Ramos (cell line): Measurements from ENCODE around the gene MED12L.

Source experiments
- in situ Hi-C: fragments of 300-500 bp; cut with MboI; formaldehyde crosslinking; loops from one replicate; pipeline ENCODE4 v1.14.3; 2022; ENCODE audit warnings: low sequenced_read_pairs; ENCODE audit not compliant: unreplicated experiment

The MED12L gene

DNA sequence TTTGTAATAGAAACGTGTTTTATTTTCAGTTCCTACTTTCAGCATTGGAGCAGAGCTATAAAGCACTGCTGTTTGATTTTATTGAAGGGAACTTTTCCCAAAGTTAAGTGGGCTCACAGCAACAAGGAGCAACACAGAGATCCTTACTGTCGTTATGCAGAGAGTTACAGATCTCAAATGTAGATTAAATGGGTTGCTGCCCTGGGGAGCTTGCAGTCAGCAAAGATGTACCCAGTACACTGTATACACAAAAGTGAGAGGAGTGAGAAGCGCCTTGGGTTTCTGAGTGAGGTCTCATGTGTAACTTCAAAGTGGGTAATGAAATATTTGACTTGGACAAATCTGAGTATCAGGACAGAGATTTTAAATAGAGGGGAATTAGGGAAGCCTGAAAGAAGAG is 47.7 kb downstream of the MED12L start:
- in situ Hi-C loops: no loop called here

DNA sequence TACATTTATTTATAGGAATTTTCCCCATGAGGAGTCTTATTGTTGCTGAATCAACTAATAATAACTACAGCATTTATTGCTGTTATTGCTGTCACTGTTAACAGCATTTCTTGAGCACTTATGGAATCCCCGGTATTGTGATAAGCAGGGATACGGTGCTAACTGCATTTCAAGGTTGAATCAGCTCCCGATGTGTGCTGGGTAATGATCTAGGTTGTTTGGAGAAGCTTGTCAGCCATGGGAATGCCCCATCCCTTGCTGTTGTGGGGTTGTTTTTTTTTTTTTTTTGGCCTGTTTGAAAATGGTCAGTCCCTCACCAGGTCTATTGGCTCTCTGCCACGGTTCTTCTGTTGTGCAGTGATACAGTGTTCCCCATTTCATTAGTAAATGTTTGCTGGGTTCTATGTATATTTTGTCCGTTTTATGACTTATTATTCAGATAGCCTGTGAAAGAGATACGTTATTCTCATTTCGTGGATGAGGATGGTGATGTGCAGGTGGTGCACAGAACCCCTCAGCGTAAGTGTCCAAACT is 48.5 kb downstream of the MED12L start:
- in situ Hi-C loops: no loop called here

GRCh38 chr3:151135541-151136337 is 50.3 kb downstream of the MED12L start:
- in situ Hi-C loops: no loop called here

DNA sequence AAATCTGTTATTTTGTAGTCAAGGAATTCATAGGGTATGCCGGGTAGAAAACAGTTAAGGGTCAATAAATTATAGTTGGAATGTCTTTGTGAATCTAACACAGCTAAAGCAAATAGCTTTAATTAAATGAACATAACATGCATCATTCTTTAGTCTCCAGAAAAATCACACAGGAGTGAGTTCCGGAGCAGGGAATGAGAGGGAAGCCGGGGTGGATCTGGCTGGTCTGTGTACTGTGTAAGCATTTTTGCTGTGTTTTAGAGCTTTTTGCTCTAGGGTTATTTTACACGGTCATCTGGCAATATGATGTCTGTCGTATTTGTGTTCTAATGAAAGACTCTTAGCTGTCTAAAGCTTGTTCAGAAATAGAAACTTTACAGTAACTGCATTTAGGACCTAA is 57.5 kb downstream of the MED12L start:
- in situ Hi-C loops: no loop called here

DNA sequence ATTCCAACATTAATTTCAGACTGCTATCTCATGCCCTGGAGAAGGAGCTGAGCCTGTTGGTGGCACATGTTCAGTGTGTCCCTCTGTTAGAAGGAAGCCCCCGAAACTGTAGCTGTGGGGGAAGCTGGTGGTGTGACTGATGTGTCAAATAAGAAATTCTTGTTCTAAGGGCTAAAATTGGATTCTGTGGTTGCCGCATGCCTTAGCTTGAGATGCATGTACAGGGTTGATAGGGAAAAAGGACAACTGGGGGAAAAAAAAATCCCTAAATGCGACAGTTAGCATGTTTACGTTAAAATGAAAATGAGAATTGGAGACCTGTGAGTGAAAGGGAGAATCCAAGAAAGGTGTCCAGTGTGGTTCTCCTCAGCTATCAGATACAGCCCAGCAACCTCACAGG is 58.6 kb downstream of the MED12L start:
- in situ Hi-C loops: no loop called here

DNA sequence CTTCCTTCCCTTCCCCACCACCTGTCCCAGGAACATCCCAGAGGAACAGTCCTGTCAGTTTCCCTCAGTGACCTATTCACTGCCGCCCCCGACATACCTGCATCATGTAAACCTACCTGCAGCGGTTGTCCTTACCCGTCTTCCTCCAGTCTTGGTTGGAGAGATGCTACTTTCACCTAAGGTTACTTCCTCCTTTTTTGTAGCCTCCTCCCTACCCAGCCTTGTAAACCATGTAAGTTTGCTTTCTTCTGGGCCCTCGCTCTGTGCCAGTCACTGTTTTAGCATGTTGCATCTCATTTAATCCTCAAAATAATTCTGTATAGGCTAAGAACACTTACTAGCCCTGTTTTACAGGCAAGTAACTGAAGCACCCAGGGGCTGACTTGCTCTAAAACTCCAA is 59.3 kb downstream of the MED12L start:
- in situ Hi-C loops: loop anchor here (5.0 kb wide), 1 partner anchor 67 kb away; no protein-coding TSS in a partner anchor

GRCh38 chr3:151145713-151146070 is 60.2 kb downstream of the MED12L start:
- in situ Hi-C loops: loop anchor here (5.0 kb wide), 1 partner anchor 68 kb away; no protein-coding TSS in a partner anchor

DNA sequence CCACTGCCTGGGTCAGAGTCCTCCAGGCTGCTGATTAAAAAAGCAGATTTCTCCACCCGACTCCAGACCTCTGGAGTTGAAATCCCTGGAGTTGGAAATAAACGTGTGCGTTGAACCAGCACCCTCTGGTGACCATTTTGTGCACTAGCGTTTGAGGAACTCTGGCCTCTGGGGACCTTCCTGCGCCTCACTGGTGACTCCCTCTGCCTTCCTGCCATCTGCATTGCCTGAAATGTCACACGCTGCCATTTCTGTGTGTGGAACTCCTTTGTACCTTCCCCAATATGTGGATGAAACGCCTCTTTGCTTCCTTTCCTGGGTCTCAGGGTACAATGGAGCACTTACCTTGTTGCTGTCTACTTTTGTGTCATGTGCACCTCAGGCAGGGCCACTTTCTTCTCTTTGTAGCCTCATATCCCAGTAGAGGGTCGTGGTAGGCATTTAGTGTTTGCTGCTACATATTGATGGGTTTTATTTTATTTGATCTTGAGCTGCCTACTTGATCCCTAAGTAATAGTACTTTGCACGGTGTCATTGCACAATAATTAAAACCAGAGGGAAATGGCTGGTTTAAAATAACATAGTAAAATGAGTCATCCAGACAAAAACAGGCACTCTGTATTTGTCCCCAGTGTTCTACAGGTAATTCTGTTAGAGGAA is 60.7 kb downstream of the MED12L start:
- in situ Hi-C loops: loop anchor here (5.0 kb wide), 1 partner anchor 69 kb away; no protein-coding TSS in a partner anchor

DNA sequence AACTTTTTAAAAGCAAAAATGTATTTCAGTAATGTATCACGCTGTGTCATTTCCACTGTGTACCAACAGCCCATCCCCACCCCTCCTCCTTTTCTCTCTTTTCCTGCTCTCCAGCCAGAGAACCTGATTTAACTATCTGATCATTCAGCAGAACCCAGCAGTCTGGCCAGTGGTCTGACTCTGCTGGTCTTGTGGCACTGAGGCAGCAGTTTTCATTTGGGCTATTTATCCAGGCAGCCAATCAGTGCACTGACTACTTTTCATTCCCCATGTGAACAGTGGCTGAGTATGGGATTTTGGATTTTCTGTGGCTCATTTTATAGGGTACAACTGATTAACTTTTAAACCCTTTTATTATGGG is 61.2 kb downstream of the MED12L start:
- in situ Hi-C loops: loop anchor here (5.0 kb wide), 1 partner anchor 69 kb away; no protein-coding TSS in a partner anchor

GRCh38 chr3:151147299-151147698 is 61.8 kb downstream of the MED12L start:
- in situ Hi-C loops: loop anchor here (5.0 kb wide), 1 partner anchor 70 kb away; no protein-coding TSS in a partner anchor

GRCh38 chr3:151152455-151153079 is 67.1 kb downstream of the MED12L start:
- in situ Hi-C loops: loop anchor here (25.0 kb wide), 1 partner anchor 685 kb away; no protein-coding TSS in a partner anchor

GRCh38 chr3:151154566-151154965 is 69.1 kb downstream of the MED12L start:
- in situ Hi-C loops: loop anchor here (25.0 kb wide), 1 partner anchor 683 kb away; no protein-coding TSS in a partner anchor

DNA sequence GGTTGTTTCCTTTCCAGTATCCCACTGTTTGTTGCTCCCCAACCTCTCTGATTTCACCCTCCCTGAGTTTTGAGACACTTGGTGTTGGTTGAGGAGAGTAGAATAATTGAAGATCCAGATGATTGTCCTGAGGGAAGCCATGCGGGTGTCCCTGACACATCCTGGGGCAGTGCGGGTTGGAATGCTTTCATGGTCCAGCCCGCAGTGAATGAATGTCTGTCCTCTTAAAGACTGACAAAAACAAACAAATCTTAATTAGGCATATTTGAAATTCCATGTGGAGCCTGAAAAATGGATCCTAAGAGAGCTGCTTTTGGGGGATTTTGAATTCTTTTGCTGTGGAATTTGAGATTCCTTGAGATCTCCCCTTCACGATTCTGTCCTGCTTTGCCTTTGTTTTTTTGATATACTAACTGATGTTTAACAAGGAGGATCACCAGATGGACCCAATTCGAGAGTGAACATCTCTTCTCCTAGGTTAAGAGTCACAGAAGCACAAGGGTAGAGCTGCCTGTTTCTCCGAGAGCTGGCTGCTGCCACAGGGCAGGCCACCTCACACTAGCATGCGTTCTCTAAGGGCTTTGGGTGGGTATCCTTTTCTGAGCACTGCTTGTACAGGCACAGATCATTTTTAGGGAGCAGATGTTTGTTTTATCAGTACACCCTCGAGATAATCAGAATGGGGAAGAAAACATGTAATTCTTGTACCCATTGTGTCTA is 70.1 kb downstream of the MED12L start:
- in situ Hi-C loops: loop anchor here (25.0 kb wide), 1 partner anchor 682 kb away; no protein-coding TSS in a partner anchor

GRCh38 chr3:151156618-151157216 is 71.3 kb downstream of the MED12L start:
- in situ Hi-C loops: loop anchor here (25.0 kb wide), 1 partner anchor 681 kb away; no protein-coding TSS in a partner anchor

DNA sequence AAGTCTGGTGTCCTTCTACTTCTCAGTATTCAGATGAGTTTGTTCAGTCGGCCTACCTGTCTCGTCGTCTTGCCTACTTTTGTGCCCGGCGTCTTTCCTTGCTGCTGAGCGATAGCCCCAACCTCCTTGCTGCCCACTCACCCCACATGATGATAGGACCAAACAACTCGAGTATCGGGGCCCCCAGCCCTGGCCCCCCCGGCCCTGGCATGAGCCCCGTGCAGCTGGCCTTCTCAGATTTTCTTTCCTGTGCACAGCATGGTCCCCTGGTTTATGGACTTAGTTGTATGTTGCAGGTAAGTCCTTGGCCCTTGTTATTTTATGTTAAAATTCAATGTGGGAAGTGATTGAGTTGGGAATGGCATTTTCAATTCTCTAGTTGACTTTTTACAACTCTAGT is 74.3 kb downstream of the MED12L start:
- in situ Hi-C loops: loop anchor here (10.0 to 25.0 kb wide), 2 partner anchors 125 to 677 kb away; no protein-coding TSS in a partner anchor

GRCh38 chr3:151165226-151165625 is 79.8 kb downstream of the MED12L start:
- in situ Hi-C loops: loop anchor here (10.0 to 25.0 kb wide), 2 partner anchors 120 to 672 kb away; no protein-coding TSS in a partner anchor

- in situ Hi-C loops: loop anchor here (10.0 to 25.0 kb wide), 2 partner anchors 119 to 671 kb away; no protein-coding TSS in a partner anchor
Measured at GRCh38 chr3:151166161-151166560, 80.7 kb downstream of the MED12L start.

GRCh38 chr3:151168269-151169094 is 83.0 kb downstream of the MED12L start:
- in situ Hi-C loops: loop anchor here (10.0 to 25.0 kb wide), 2 partner anchors 116 to 669 kb away; no protein-coding TSS in a partner anchor
